ENCODE results near the gene YJU2. TPM values are rescaled to one million over a fixed set of nuclear protein-coding genes. Genes with fewer than 3 reads are reported as not detected.

Gene YJU2
- polyA plus RNA-seq, 1 of the 3 experiments (the other 2 are of a cell fraction), result 29.0 TPM

GRCh38 chr19:4224470-4224869 is 22.4 kb upstream of the YJU2 start:
- H3K4me1 ChIP-seq (ENCODE audit: control insufficient read depth in 1 of 2, insufficient read depth in 2 of 2, low read depth in 1 of 2, low read length in 1 of 2), result no peaks in the 10 kb centered on the region; a peak in 2 of 4 replicates
- POLR2A ChIA-PET, result no interaction called here

More at GRCh38 chr19:4224470-4224869, 22.4 kb upstream of the YJU2 start:
- no peak overlapping the region for H3K4me2 ChIP-seq
- H3K27me3 ChIP-seq (ENCODE audit: insufficient read depth), result no peaks in the 10 kb centered on the region; the same call in 1 of the 2 replicates
- no peak overlapping the region for H2AFZ ChIP-seq (ENCODE audit: low read depth)
- no peak for DNase-seq
- no peaks in the 10 kb centered on the region for H4K20me1 ChIP-seq (ENCODE audit: insufficient read depth)
- no peaks in the 10 kb centered on the region for H3K9me3 ChIP-seq
- WGBS (ENCODE audit: low lambda C conversion rate), result 51% methylated on average over 12 of the region's 15 CpGs
- no peaks in the 10 kb centered on the region for H3K9me2 ChIP-seq
- H3F3A ChIP-seq (replicated peaks; ENCODE audit: insufficient read depth), result no peaks in the 10 kb centered on the region
- no peak overlapping the region for H3K27ac ChIP-seq (ENCODE audit: low read depth in 2 of 2, low read length in 1 of 2)
- no peak overlapping the region for H3K4me3 ChIP-seq (ENCODE audit: low read depth in 2 of 2, low read length in 1 of 2)
- no peaks in the 10 kb centered on the region for H3K36me3 ChIP-seq (replicated peaks in 1 of 2; ENCODE audit: control insufficient read depth in 1 of 2, insufficient read depth in 2 of 2, low read length in 1 of 2)
- no peaks in the 10 kb centered on the region for H3K79me2 ChIP-seq (ENCODE audit: insufficient read depth)
- TF ChIP-seq TEAD4 (IDR thresholded peaks at IDR 0.05; ENCODE audit: borderline replicate concordance, insufficient read depth) (no peak), ZBTB33 (IDR thresholded peaks at IDR 0.05; ENCODE audit: borderline replicate concordance, low read depth) (no peak), GATA2 (CRISPR knock-in tag; IDR thresholded peaks at IDR 0.05) (no peak), CHD2 (IDR thresholded peaks at IDR 0.05; ENCODE audit: low read length, partially characterized antibody) (no peak), FOSL2 (IDR thresholded peaks at IDR 0.05; ENCODE audit: borderline replicate concordance, low read depth) (no peak), GABPA (IDR thresholded peaks at IDR 0.05; ENCODE audit: low read depth) (no peak), MEF2A (IDR thresholded peaks at IDR 0.05; ENCODE audit: borderline replicate concordance, low read depth) (no peak), REST (IDR thresholded peaks at IDR 0.05; ENCODE audit: low read depth, low read length) (no peak), RAD21 (IDR thresholded peaks at IDR 0.05; ENCODE audit: low read length) (no peak), EP300 (IDR thresholded peaks at IDR 0.05; ENCODE audit: borderline replicate concordance in 1 of 2, low read depth in 1 of 2, low read length in 1 of 2) (no peak), FOXJ3 (CRISPR knock-in tag; IDR thresholded peaks at IDR 0.05) (no peak), IRF3 (IDR thresholded peaks at IDR 0.05; ENCODE audit: low read depth, low read length) (no peak), MAX (IDR thresholded peaks at IDR 0.05; ENCODE audit: low read depth) (no peak), EZH2phosphoT487 (IDR thresholded peaks at IDR 0.05; ENCODE audit: borderline replicate concordance, low read depth) (no peak), YY1 (IDR thresholded peaks at IDR 0.05; ENCODE audit: low read depth) (no peak), ELF1 (IDR thresholded peaks at IDR 0.05) (no peak), MXI1 (IDR thresholded peaks at IDR 0.05; ENCODE audit: low read depth, low read length) (no peak), SMC3 (IDR thresholded peaks at IDR 0.05; ENCODE audit: low read depth, low read length) (no peak)
- CTCF ChIA-PET, result interaction anchor here (1.1 to 1.3 kb wide), 2 partner anchors 8 to 10 kb away, joined by 3 to 7 read pairs; no protein-coding TSS in a partner anchor
- no peak overlapping the region for H3K9ac ChIP-seq

All from SK-N-SH (cell line).